ENCODE data around the gene BICRA.

BICRA gene

DNA sequence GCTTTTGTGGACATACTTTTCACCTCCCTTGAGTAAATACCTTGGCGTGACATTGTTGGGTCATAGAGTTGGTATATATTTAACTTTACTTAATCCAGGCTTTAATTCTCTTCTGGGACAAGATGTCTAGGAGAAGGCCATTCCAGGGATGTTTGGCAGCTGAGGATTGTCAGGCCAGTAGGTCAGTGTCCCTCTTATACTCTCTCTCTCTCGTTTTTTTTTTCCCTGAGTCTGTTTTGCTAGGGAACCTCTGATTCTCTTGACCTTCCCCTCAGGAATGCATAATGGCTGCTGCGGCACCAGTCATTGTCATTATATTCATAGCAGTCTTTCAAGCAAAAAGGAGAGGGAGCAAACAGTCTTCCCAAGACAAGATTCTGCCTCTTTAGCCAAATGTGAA is 48.8 kb downstream of the BICRA start:
- Histone ChIP-seq H3K36me3 (peaks cover 11% of the 10 kb centered on the region), H3K27ac (peak overlapping the region; percentile 18; the same call in 1 of the 2 replicates), H3K27me3 (ENCODE audit: insufficient read depth, low read depth, severe bottlenecking) (no peaks in the 10 kb centered on the region), H3K4me3 (ENCODE audit: low read depth, low read length) (no peak overlapping the region), H3K9me3 (ENCODE audit: severe bottlenecking) (no peaks in the 10 kb centered on the region)
- TF ChIP-seq, protein P1, sequence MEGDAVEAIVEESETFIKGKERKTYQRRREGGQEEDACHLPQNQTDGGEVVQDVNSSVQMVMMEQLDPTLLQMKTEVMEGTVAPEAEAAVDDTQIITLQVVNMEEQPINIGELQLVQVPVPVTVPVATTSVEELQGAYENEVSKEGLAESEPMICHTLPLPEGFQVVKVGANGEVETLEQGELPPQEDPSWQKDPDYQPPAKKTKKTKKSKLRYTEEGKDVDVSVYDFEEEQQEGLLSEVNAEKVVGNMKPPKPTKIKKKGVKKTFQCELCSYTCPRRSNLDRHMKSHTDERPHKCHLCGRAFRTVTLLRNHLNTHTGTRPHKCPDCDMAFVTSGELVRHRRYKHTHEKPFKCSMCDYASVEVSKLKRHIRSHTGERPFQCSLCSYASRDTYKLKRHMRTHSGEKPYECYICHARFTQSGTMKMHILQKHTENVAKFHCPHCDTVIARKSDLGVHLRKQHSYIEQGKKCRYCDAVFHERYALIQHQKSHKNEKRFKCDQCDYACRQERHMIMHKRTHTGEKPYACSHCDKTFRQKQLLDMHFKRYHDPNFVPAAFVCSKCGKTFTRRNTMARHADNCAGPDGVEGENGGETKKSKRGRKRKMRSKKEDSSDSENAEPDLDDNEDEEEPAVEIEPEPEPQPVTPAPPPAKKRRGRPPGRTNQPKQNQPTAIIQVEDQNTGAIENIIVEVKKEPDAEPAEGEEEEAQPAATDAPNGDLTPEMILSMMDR (IDR thresholded peaks at IDR 0.05; ENCODE audit: low read depth, low read length), result no peak
- DNase-seq, result no peak

DNA sequence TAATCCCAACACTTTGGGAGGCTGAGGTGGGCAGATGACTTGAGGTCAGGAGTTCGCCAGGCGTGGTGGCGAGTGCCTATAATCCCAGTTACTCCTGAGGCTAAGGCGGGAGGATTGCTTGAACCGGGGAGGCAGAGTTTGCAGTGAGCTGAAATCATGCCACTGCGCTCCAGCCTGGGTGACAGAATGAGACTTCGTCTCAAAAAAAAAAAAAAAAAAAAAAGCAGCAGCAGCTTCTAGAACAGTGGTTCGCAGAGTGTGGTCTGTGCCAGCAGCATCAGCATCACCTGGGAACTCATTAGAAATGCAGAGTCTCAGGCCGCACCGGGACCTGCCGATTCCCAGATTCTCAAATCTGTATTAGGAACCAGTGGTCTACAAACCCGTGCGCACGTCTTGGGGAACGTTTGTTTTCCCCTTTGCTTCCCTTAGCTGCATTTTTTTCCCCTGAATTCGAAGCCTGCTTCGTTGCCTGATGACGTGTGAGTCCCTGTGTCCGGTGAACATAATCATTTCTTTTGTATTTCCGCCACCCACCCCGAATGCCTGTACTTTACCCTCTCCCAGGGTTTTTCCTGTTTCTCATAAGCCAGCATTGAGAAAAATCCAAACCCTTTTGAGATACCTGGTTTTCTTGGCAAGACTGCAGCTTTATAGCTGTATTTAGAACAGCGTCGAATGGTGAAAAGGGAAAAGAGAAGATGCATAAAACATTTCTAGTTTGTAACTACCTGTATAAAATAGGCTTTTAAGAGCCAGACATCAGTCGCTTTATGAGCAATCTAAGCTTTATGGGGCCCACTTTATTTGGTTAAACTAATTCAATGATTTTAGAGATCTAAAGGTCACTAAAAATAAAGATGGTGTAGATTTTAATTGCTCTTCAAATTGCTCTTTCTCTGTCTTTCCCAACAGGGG is 49.8 kb downstream of the BICRA start:
- H3K36me3 ChIP-seq, result peaks cover 11% of the 10 kb centered on the region
- H3K27me3 ChIP-seq (ENCODE audit: insufficient read depth, low read depth, severe bottlenecking), result no peaks in the 10 kb centered on the region
- peak overlapping the region; percentile 28; the same call in 1 of the 2 replicates for H3K27ac ChIP-seq
- TF ChIP-seq, protein P1 (IDR thresholded peaks at IDR 0.05; ENCODE audit: low read depth, low read length), result no peak
- no peaks in the 10 kb centered on the region for H3K9me3 ChIP-seq (ENCODE audit: severe bottlenecking)
- peak; percentile 42 for DNase-seq
- H3K4me3 ChIP-seq (ENCODE audit: low read depth, low read length), result no peak overlapping the region

DNA sequence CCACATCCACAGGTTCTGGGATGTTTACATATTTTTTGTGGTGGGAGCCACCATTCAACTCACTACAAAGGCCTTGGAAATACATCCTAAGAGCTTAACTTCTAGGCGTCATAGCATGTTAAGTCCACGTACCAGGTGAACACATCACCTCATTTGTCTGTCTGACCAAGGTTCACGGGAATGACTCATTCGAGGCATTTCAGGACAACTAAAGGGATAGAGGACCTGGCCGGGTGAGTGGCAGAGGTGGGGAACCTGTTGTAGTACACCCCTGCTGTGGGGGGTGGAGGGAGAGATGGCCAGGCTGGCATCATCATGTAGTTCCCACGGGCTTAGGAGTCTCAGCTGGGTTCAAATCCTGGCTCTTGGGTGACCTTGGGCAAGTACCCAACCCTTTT is 51.5 kb downstream of the BICRA start:
- Histone ChIP-seq H3K27ac (peak overlapping the region; percentile 54), H3K36me3 (peaks cover 6% of the 10 kb centered on the region), H3K9me3 (ENCODE audit: severe bottlenecking) (no peaks in the 10 kb centered on the region), H3K27me3 (ENCODE audit: insufficient read depth, low read depth, severe bottlenecking) (no peaks in the 10 kb centered on the region), H3K4me3 (ENCODE audit: low read depth, low read length) (no peak overlapping the region)
- TF ChIP-seq, protein P1 (IDR thresholded peaks at IDR 0.05; ENCODE audit: low read depth, low read length), result no peak
- peak; percentile 82 for DNase-seq

DNA sequence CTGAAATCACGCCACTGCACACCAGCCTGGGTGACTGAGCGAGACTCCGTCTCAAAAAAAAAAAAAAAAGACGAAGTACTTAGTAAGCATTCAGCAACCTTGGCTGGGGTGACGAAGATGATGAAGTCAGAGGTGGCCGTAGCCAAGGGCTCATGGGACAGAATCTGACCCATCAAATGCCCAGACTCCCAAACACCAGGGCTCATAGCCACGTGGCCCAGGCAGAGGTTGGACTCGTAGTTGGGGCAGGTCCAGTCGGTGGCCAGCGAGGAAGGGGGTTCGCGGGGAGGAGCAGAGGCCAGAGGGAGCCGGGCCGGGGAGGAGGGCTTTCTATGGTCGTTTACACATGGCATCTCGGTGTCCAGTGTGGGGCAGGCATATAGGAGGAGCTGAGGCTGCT is 52.2 kb downstream of the BICRA start:
- DNase-seq, result no peak
- Histone ChIP-seq H3K4me3 (ENCODE audit: low read depth, low read length) (no peak overlapping the region), H3K9me3 (ENCODE audit: severe bottlenecking) (no peaks in the 10 kb centered on the region), H3K36me3 (peaks cover 6% of the 10 kb centered on the region), H3K27ac (peak overlapping the region; percentile 16; the same call in 1 of the 2 replicates), H3K27me3 (ENCODE audit: insufficient read depth, low read depth, severe bottlenecking) (no peaks in the 10 kb centered on the region)
- TF ChIP-seq, protein P1 (IDR thresholded peaks at IDR 0.05; ENCODE audit: low read depth, low read length), result no peak

DNA sequence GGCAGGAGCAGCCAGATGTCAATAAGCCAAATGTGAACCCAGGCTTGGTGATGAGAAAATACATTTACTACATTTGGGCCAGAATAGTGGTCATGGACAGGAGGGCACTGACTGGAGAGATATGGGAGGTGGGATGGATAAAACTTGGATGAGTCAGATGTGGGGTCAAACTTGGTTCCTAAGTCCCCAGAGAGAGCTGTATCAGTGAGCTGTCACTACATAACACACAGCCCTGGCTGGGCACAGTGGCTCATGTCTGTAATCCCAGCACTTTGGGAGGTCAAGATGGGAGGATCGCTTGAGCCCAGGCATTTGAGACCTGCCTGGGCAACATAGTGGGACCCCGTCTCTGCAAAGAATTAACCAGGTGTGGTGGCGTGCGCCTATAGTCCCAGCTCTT is 52.7 kb downstream of the BICRA start:
- peak overlapping the region; percentile 16; the same call in 1 of the 2 replicates for H3K27ac ChIP-seq
- TF ChIP-seq, protein P1 (IDR thresholded peaks at IDR 0.05; ENCODE audit: low read depth, low read length), result no peak
- H3K27me3 ChIP-seq (ENCODE audit: insufficient read depth, low read depth, severe bottlenecking), result no peaks in the 10 kb centered on the region
- no peak for DNase-seq
- peaks cover 8% of the 10 kb centered on the region for H3K36me3 ChIP-seq
- H3K4me3 ChIP-seq (ENCODE audit: low read depth, low read length), result no peak overlapping the region
- H3K9me3 ChIP-seq (ENCODE audit: severe bottlenecking), result no peaks in the 10 kb centered on the region

Measured in WERI-Rb-1 (cell line).